D341Med (cell line): ENCODE measurements around the gene TSPAN4.

Source experiments
- DNase-seq: peaks from one replicate; pipeline ENCODE4 v3.0.0; 2012; ENCODE audit warnings: low spot score

The TSPAN4 gene

DNA sequence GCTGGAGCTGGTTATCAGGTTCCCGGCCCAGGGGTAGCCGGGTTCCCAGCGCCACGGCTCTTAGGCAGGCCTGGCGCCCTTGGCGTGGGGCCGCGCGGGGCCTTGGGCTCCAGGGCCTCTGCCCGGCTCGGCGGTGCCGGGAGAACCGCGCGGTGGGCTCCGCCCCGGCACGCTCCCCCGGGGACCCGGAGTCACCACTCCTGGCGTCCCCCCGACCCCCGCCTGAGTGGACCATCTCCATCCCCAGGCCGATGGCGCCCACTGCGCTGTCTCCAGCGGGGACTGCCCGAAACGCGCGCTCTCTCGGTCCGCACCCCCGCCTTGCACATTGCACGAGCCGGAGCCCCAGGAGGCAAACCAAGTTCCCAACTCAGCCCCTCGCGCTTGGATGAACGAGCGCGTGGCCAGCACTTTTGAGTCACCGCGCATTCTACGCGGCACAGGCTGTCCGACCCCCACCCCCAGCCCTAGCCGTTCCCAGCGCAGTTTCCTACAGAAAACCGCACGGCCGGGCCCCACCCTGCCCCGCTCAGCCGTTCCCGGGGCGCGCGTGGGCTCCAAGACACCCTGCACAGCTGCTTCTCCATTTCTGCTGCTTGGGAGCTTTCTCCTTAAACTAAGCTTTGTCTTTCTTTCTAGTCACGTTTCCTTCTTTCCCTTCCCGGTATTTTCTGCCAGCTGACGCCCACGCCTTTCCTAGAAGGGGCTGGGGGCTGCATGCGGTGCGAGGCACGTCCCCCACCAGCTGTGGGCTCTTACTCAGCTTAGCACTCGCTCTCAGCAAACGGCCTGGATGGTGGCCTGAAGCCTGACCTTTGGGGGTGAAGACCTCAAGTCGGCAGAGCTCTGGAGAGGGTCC is 68.6 kb downstream of the TSPAN4 start:
- no peak for DNase-seq

DNA sequence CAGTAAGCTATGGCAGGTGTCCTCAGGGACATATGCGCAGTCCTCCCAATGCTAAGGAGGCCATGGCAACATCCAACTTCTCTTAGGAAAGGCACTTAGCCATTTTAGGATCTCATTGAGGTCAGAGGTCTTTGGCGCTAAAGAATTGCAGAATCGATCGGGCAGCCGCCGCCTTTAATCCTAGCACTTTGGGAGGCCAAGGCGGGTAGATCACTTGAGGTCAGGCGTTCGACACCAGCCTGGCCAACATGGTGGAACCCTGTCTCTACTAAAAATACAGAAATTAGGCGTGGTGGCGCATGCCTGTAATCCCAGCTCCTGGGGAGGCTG is 69.2 kb downstream of the TSPAN4 start:
- no peak for DNase-seq

GRCh38 chr11:912266-912665 is 69.6 kb downstream of the TSPAN4 start:
- no peak for DNase-seq

GRCh38 chr11:913043-913442 is 70.4 kb downstream of the TSPAN4 start:
- no peak for DNase-seq

DNA sequence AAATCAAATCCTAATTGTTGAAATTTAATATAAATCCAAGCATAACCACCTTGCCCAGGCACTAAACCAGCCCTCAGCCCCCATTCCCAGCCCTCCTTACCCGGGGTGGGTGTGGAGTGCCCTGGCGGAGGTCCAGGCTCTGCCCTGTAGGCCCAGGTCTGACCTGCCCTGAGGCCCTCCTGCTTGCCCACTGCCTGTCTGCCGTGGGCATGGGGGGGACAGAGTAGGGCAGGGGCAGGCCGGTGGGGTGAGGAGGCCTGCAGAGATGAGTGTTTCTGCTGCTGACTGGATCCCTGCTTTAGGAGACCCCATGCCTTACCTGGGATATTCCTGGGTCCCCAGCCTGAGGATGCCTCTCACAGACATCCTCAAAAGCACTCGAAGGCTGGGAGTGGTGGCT is 71.6 kb downstream of the TSPAN4 start:
- no peak for DNase-seq

DNA sequence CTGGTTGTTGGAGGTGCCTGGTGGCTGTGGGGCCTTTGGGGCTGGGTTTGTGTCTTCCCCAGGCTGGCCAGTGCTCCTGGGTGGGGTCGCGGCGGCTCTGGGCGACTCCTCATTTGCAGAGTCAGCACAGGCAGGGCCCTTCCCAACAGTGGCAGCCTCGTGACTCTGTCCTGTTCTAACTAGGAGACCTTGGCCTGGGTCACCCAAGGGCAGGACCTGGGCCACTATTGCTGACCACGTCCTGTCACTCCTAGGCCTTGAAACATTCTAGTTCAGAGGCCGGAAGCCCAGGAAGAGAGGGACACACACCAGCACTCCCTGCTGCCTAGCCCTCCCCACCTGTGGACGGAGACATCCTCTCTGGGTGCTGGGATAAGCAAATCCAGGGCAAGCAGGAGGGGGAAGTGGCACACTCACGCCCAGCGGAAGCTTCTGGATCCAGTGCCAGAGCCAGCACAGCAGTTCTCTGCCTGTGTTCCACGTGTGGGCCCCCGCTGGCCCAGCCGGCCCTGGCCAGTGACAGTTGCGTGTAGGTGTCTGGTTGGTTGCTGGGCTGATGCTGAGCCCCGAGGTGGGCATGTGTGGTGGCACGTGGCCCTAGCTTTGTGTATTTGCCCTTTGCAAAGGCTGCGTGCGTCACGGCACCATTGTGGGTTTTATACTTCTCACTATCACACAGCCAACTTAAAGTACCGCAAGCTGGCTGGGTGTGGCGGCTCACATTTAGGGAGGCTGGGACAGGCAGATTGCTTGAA is 72.3 kb downstream of the TSPAN4 start:
- no peak for DNase-seq
